Effector memory CD8-positive, alpha-beta T cell (primary cell): ENCODE measurements around the gene HMOX2.

ENCODE experiments used
- ATAC-seq: fragments of 150-1000 bp; cut with Tn5 transposase; replicated peaks from 2 replicates; pipeline ENCODE4 v1.10.0; 2021; ENCODE audit warnings: mild to moderate bottlenecking, moderate library complexity
- DNase-seq, 3 experiments: peaks; one replicate each; pipeline ENCODE4 v3.0.0; 2021
- H3K27ac Mint-ChIP-seq, 2 donors: one replicate each; pipeline ENCODE4 v1.8.0; 2022; ENCODE audit warnings: mild to moderate bottlenecking in 2 of 2, mixed read lengths in 2 of 2, moderate library complexity in 2 of 2
- H3K27me3 Mint-ChIP-seq, 2 donors: one replicate each; pipeline ENCODE4 v1.8.0; 2022; ENCODE audit warnings: mixed read lengths in 2 of 2
- H3K36me3 Mint-ChIP-seq: one replicate; pipeline ENCODE4 v1.8.0; 2022; ENCODE audit warnings: mild to moderate bottlenecking, moderate library complexity, mixed read lengths; ENCODE audit not compliant: insufficient read depth
- H3K4me1 Mint-ChIP-seq, 2 donors: one replicate each; pipeline ENCODE4 v1.8.0; 2022; ENCODE audit warnings: low read depth in 2 of 2, mixed read lengths in 2 of 2
- H3K4me3 Mint-ChIP-seq, 2 donors: one replicate each; pipeline ENCODE4 v1.8.0; 2022; ENCODE audit warnings: mild to moderate bottlenecking in 2 of 2, mixed read lengths in 2 of 2, moderate library complexity in 2 of 2
- H3K9me3 Mint-ChIP-seq, 2 donors: one replicate each; pipeline ENCODE4 v1.8.0; 2022; ENCODE audit warnings: mixed read lengths in 2 of 2

Gene HMOX2

GRCh38 chr16:4512473-4512872, 36.3 kb downstream of the HMOX2 start:
- DNase-seq (no peak), ATAC-seq (no peak)
- Mint-ChIP-seq H3K9me3 (no peaks in the 10 kb centered on the region), H3K27ac (peak overlapping the region; percentile 94 to 97), H3K4me3 (peak overlapping the region; percentile 16 to 34), H3K36me3 (peaks cover 56% of the 10 kb centered on the region), H3K27me3 (no peaks in the 10 kb centered on the region), H3K4me1 (peaks cover 47 to 51% of the 10 kb centered on the region in 2 donors)

GRCh38 chr16:4513086-4513860, 37.1 kb downstream of the HMOX2 start:
- no peak for ATAC-seq
- Mint-ChIP-seq H3K4me1 (peaks cover 40 to 47% of the 10 kb centered on the region in 2 donors), H3K27ac (peak overlapping the region; percentile 97), H3K36me3 (peaks cover 49% of the 10 kb centered on the region), H3K27me3 (no peaks in the 10 kb centered on the region), H3K4me3 (peak overlapping the region; percentile 27 to 70), H3K9me3 (no peaks in the 10 kb centered on the region)
- DNase-seq: no peak

GRCh38 chr16:4513881-4514280, 37.7 kb downstream of the HMOX2 start:
- Mint-ChIP-seq H3K36me3 (peaks cover 43% of the 10 kb centered on the region), H3K4me1 (peaks cover 44 to 50% of the 10 kb centered on the region in 2 donors), H3K4me3 (peak overlapping the region; percentile 70 to 73), H3K9me3 (no peaks in the 10 kb centered on the region), H3K27me3 (no peaks in the 10 kb centered on the region), H3K27ac (peak overlapping the region; percentile 97)
- DNase-seq: no peak
- ATAC-seq: no peak

DNA sequence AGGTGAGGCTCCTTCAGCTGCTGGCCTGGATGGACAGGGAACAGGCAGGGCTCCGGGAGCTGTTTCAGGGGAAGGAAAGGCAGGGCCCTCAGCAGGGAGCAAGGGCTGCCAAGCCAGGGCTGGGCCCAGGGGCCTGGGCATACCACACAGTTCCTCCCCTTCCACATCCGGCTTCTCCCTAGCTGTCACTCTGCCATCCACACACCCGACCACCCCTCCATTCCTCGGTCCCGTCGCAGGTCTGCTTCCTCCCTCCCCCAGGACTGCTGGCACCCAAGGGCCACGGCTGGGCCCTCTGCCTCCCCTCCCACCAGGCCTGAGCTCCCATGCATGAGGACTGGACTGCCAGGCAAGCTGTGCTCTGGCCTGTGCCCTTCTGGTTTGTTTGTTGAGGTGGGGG, 38.4 kb downstream of the HMOX2 start:
- Mint-ChIP-seq H3K9me3 (no peaks in the 10 kb centered on the region), H3K4me1 (peaks cover 44 to 50% of the 10 kb centered on the region in 2 donors), H3K27ac (peak overlapping the region; percentile 97), H3K36me3 (peaks cover 36% of the 10 kb centered on the region), H3K27me3 (no peaks in the 10 kb centered on the region), H3K4me3 (peak overlapping the region; percentile 70 to 73)
- no peak for DNase-seq
- ATAC-seq: peak; percentile 26

DNA sequence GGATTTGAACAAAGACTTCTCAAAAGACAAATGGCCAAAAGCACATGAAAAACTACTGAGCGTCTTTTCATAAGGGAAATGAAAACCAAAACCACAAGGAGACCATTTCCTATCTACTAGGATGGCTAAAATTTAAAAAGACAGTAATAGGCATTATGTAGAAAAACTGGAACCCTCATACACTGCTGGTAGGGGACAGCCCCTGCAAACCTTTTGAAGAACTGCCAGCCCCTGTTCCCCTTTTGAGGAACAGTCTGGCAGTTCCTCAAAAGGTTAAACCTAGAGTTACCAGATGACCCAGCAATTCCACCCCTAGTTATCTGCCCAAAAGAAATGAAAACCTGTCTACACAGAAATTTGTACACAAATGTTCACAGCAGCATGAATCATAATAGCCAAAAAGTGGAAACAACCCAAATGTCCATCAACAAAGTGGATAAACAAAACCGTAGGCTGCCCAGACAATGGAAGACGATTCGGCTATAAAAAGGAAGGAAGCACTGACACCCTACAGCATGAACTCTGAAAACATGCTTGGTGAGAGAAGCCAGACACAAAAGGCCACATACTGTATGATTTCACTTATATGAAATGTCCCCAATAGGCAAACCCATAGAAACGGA, 39.5 kb downstream of the HMOX2 start:
- Mint-ChIP-seq H3K36me3 (peaks cover 30% of the 10 kb centered on the region), H3K27me3 (no peaks in the 10 kb centered on the region), H3K4me3 (peak overlapping the region; percentile 70 to 73), H3K4me1 (peaks cover 44 to 46% of the 10 kb centered on the region in 2 donors), H3K27ac (peak overlapping the region; percentile 97), H3K9me3 (no peaks in the 10 kb centered on the region)
- peak; percentile 62 for ATAC-seq
- DNase-seq: no peak

GRCh38 chr16:4517812-4518680, 41.8 kb downstream of the HMOX2 start:
- DNase-seq: no peak
- peaks cover 33 to 37% of the 10 kb centered on the region in 2 donors for H3K4me1 Mint-ChIP-seq
- H3K9me3 Mint-ChIP-seq: no peaks in the 10 kb centered on the region
- no peaks in the 10 kb centered on the region for H3K27me3 Mint-ChIP-seq
- peak overlapping the region in 1 of 2 donors; percentile 34 for H3K4me3 Mint-ChIP-seq
- H3K36me3 Mint-ChIP-seq: peaks cover 18% of the 10 kb centered on the region
- peak overlapping the region; percentile 38 to 78 for H3K27ac Mint-ChIP-seq
- no peak for ATAC-seq

GRCh38 chr16:4519274-4520058, 43.3 kb downstream of the HMOX2 start:
- Mint-ChIP-seq H3K27me3 (no peaks in the 10 kb centered on the region), H3K27ac (peak overlapping the region; percentile 58 to 65), H3K4me3 (no peak overlapping the region), H3K36me3 (peaks cover 11% of the 10 kb centered on the region), H3K4me1 (peaks cover 25 to 30% of the 10 kb centered on the region in 2 donors), H3K9me3 (no peaks in the 10 kb centered on the region)
- DNase-seq (no peak), ATAC-seq (no peak)

GRCh38 chr16:4520913-4521312, 44.7 kb downstream of the HMOX2 start:
- Mint-ChIP-seq H3K36me3 (peaks cover 4% of the 10 kb centered on the region), H3K27ac (no peak overlapping the region), H3K4me3 (no peak overlapping the region), H3K27me3 (no peaks in the 10 kb centered on the region), H3K4me1 (peaks cover 14 to 18% of the 10 kb centered on the region in 2 donors), H3K9me3 (no peaks in the 10 kb centered on the region)
- DNase-seq (no peak), ATAC-seq (no peak)

- H3K27ac Mint-ChIP-seq: no peak overlapping the region
- no peak overlapping the region for H3K4me3 Mint-ChIP-seq
- ATAC-seq: no peak
- peaks cover 14 to 16% of the 10 kb centered on the region in 2 donors for H3K4me1 Mint-ChIP-seq
- H3K36me3 Mint-ChIP-seq: peaks cover 4% of the 10 kb centered on the region
- H3K9me3 Mint-ChIP-seq: no peaks in the 10 kb centered on the region
- DNase-seq: no peak
- H3K27me3 Mint-ChIP-seq: no peaks in the 10 kb centered on the region
Measured at GRCh38 chr16:4522051-4522581, 45.9 kb downstream of the HMOX2 start.

DNA sequence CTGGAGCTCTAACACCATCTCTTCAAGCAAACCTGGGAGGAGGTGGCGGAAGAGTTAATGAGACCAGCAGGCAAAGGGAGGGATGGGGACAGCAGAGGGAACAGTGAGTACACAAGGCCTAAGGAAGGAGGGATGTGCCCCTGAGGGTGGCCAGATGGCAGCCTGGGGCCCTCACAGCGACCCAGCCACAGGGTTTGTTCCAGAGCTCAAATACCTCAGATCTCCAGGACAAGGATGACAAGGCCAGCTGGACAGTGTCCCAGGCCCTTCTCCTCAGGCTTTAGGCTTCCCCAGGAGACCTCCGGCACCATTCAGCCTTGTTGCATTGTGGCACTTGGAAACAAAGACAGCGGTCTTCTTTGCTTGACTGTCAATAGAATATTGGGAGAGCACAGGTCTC, 47.5 kb downstream of the HMOX2 start:
- H3K27ac Mint-ChIP-seq: peak overlapping the region; percentile 4 to 6
- H3K27me3 Mint-ChIP-seq: no peaks in the 10 kb centered on the region
- no peak overlapping the region for H3K4me3 Mint-ChIP-seq
- H3K4me1 Mint-ChIP-seq: peaks cover 11% of the 10 kb centered on the region in 2 donors
- ATAC-seq (no peak), DNase-seq (no peak)
- peaks cover 4% of the 10 kb centered on the region for H3K36me3 Mint-ChIP-seq
- H3K9me3 Mint-ChIP-seq: no peaks in the 10 kb centered on the region

GRCh38 chr16:4524571-4524970, 48.4 kb downstream of the HMOX2 start:
- Mint-ChIP-seq H3K27me3 (no peaks in the 10 kb centered on the region), H3K4me1 (peaks cover 15 to 19% of the 10 kb centered on the region in 2 donors), H3K36me3 (peaks cover 6% of the 10 kb centered on the region), H3K4me3 (no peak overlapping the region), H3K9me3 (no peaks in the 10 kb centered on the region), H3K27ac (peak overlapping the region; percentile 4 to 35)
- DNase-seq (no peak), ATAC-seq (no peak)

GRCh38 chr16:4525069-4525468, 48.9 kb downstream of the HMOX2 start:
- DNase-seq (no peak), ATAC-seq (no peak)
- Mint-ChIP-seq H3K4me1 (peaks cover 17 to 19% of the 10 kb centered on the region in 2 donors), H3K27me3 (no peaks in the 10 kb centered on the region), H3K4me3 (no peak overlapping the region), H3K27ac (peak overlapping the region; percentile 35 to 49), H3K9me3 (no peaks in the 10 kb centered on the region), H3K36me3 (peaks cover 7% of the 10 kb centered on the region)
